Mesendoderm (in vitro differentiated cells): ENCODE results near the gene FKBP9.

Experiments used
- DNase-seq: peaks from one replicate; pipeline ENCODE4 v3.0.0; 2013
- H2AK5ac ChIP-seq: 2 replicates; pipeline ENCODE4 v1.6.1; 2013; ENCODE audit warnings: low read length, inconsistent platforms
- H2BK120ac ChIP-seq: 2 replicates; pipeline ENCODE4 v1.6.1; 2013; ENCODE audit warnings: low read depth, mild to moderate bottlenecking, low read length, moderate library complexity, mixed read lengths
- H2BK15ac ChIP-seq: replicated peaks from 2 replicates; pipeline ENCODE4 v1.6.1; 2013; ENCODE audit warnings: low read depth, mild to moderate bottlenecking, moderate library complexity
- H2BK5ac ChIP-seq: 2 replicates; pipeline ENCODE4 v1.6.1; 2013; ENCODE audit warnings: low read length, inconsistent platforms
- H3K18ac ChIP-seq: 2 replicates; pipeline ENCODE4 v1.6.1; 2013; ENCODE audit warnings: mild to moderate bottlenecking, low read length, mixed read lengths
- H3K23ac ChIP-seq: one replicate; pipeline ENCODE4 v1.6.1; 2013; ENCODE audit warnings: low read length
- H3K27ac ChIP-seq: 2 replicates; pipeline ENCODE4 v1.5.1; 2013; ENCODE audit warnings: low read depth, mild to moderate bottlenecking, inconsistent platforms, low read length, moderate library complexity
- H3K27me3 ChIP-seq: 2 replicates; pipeline ENCODE4 v1.6.1; 2013; ENCODE audit warnings: low read length, control low read depth, mild to moderate bottlenecking, inconsistent platforms; ENCODE audit not compliant: insufficient read depth, poor library complexity
- H3K36me3 ChIP-seq: 2 replicates; pipeline ENCODE4 v1.6.1; 2013; ENCODE audit warnings: low read length, inconsistent platforms; ENCODE audit not compliant: control insufficient read depth, insufficient read depth
- H3K4ac ChIP-seq: one replicate; pipeline ENCODE4 v1.6.1; 2013; ENCODE audit warnings: low read depth, mild to moderate bottlenecking, low read length, moderate library complexity
- H3K4me1 ChIP-seq: 2 replicates; pipeline ENCODE4 v1.6.1; 2013; ENCODE audit warnings: low read depth, low read length, inconsistent platforms; ENCODE audit not compliant: control insufficient read depth
- H3K4me2 ChIP-seq: 2 replicates; pipeline ENCODE4 v1.6.1; 2013; ENCODE audit warnings: low read length
- H3K4me3 ChIP-seq: 2 replicates; pipeline ENCODE4 v1.5.1; 2013; ENCODE audit warnings: mild to moderate bottlenecking, low read length
- H3K56ac ChIP-seq: one replicate; pipeline ENCODE4 v1.6.1; 2013; ENCODE audit warnings: low read length
- H3K79me1 ChIP-seq: 2 replicates; pipeline ENCODE4 v1.6.1; 2013; ENCODE audit warnings: low read length, inconsistent platforms
- H3K79me2 ChIP-seq: 2 replicates; pipeline ENCODE4 v1.6.1; 2013; ENCODE audit warnings: mild to moderate bottlenecking, low read length; ENCODE audit not compliant: control insufficient read depth, insufficient read depth
- H3K9ac ChIP-seq: 2 replicates; pipeline ENCODE4 v1.6.1; 2013; ENCODE audit warnings: low read length, inconsistent platforms
- H4K5ac ChIP-seq: one replicate; pipeline ENCODE4 v1.6.1; 2013; ENCODE audit warnings: low read length
- H4K8ac ChIP-seq: one replicate; pipeline ENCODE4 v1.6.1; 2013; ENCODE audit warnings: low read depth, mild to moderate bottlenecking, control low read depth, low read length, moderate library complexity
- WGBS: extraction: QIAGEN DNeasy Blood & Tissue Kit; methylation state at CpG from one replicate; pipeline ENCODE4 v1.1.7; 2013; ENCODE audit warnings: low lambda C conversion rate, missing lambda C conversion rate; ENCODE audit not compliant: insufficient coverage; ENCODE audit errors: extremely low coverage; 5-methylcytosine and 5-hydroxymethylcytosine counted together

FKBP9 gene

GRCh38 chr7:33038639-33039038 lies 81.4 kb downstream of the FKBP9 start:
- Histone ChIP-seq H3K27me3 (no peaks in the 10 kb centered on the region), H3K4ac (no peak overlapping the region), H3K79me2 (peaks cover 9% of the 10 kb centered on the region), H3K4me1 (no peaks in the 10 kb centered on the region), H3K18ac (no peak overlapping the region), H2BK5ac (no peak overlapping the region), H2BK15ac (no peak overlapping the region), H3K36me3 (no peaks in the 10 kb centered on the region), H2AK5ac (no peak overlapping the region), H3K4me3 (no peak overlapping the region), H3K4me2 (no peak overlapping the region), H4K8ac (no peak overlapping the region), H3K23ac (no peak overlapping the region), H2BK120ac (no peak overlapping the region), H3K9ac (no peak overlapping the region), H3K79me1 (peaks cover 6% of the 10 kb centered on the region), H4K5ac (no peak overlapping the region), H3K56ac (no peak overlapping the region), H3K27ac (no peak overlapping the region)
- no CpG with 5 or more reads among the region's 2 CpGs for WGBS
- no peak for DNase-seq

GRCh38 chr7:33039257-33039902 lies 82.1 kb downstream of the FKBP9 start:
- Histone ChIP-seq H2BK15ac (no peak overlapping the region), H2BK5ac (no peak overlapping the region), H3K9ac (no peak overlapping the region), H3K36me3 (no peaks in the 10 kb centered on the region), H3K18ac (no peak overlapping the region), H2AK5ac (no peak overlapping the region), H3K27me3 (no peaks in the 10 kb centered on the region), H3K4ac (no peak overlapping the region), H3K4me1 (no peaks in the 10 kb centered on the region), H4K5ac (no peak overlapping the region), H3K4me3 (no peak overlapping the region), H3K79me1 (peaks cover 6% of the 10 kb centered on the region), H3K79me2 (peaks cover 11% of the 10 kb centered on the region), H3K27ac (no peak overlapping the region), H2BK120ac (no peak overlapping the region), H3K4me2 (no peak overlapping the region), H3K56ac (no peak overlapping the region), H3K23ac (no peak overlapping the region), H4K8ac (no peak overlapping the region)
- WGBS = no CpG with 5 or more reads among the region's 5 CpGs
- no peak for DNase-seq

- Histone ChIP-seq H3K36me3 (no peaks in the 10 kb centered on the region), H3K79me2 (peaks cover 11% of the 10 kb centered on the region), H3K4ac (no peak overlapping the region), H3K4me2 (no peak overlapping the region), H3K27me3 (no peaks in the 10 kb centered on the region), H3K56ac (no peak overlapping the region), H2BK5ac (no peak overlapping the region), H2AK5ac (no peak overlapping the region), H3K27ac (no peak overlapping the region), H2BK15ac (no peak overlapping the region), H4K5ac (no peak overlapping the region), H4K8ac (no peak overlapping the region), H2BK120ac (no peak overlapping the region), H3K4me1 (no peaks in the 10 kb centered on the region), H3K18ac (no peak overlapping the region), H3K9ac (no peak overlapping the region), H3K79me1 (peaks cover 6% of the 10 kb centered on the region), H3K4me3 (no peak overlapping the region), H3K23ac (no peak overlapping the region)
- WGBS = no CpG with 5 or more reads among the region's 1 CpG
- DNase-seq = no peak
Observed at GRCh38 chr7:33039903-33040292, 82.7 kb downstream of the FKBP9 start.

DNA sequence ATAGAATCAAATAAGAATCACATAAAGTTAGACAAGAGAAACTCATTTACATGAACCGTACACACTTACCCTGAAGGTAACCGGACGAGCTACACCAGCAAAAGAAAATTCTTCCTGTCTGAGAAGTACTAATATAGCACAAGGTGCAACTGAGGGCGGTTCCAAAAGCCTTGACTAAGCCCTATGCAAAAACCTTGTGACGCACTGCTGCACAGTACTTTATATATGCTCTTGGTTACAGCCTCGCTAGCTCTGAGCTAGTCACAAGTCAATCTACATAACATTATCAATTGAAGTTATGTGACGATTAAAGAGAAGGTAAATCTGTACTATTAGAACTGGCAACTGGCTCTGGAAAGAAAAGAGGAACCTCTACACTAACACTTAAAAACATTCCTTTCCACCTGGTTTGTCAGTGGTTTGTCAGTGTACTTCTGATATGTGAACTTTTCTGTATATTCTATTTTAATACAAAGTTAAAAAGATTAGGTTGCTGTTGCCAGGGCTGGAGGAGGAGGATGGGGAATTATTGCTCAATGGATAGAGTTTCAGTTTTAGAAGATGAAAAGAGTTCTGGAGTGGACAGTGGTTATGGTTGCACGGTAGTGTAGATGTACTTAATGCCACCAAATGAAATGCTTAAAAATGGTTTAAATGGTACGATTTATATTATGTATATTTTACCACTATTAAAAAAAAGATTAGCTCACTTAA lies 83.7 kb downstream of the FKBP9 start:
- DNase-seq = no peak
- WGBS = no CpG with 5 or more reads among the region's 9 CpGs

DNA sequence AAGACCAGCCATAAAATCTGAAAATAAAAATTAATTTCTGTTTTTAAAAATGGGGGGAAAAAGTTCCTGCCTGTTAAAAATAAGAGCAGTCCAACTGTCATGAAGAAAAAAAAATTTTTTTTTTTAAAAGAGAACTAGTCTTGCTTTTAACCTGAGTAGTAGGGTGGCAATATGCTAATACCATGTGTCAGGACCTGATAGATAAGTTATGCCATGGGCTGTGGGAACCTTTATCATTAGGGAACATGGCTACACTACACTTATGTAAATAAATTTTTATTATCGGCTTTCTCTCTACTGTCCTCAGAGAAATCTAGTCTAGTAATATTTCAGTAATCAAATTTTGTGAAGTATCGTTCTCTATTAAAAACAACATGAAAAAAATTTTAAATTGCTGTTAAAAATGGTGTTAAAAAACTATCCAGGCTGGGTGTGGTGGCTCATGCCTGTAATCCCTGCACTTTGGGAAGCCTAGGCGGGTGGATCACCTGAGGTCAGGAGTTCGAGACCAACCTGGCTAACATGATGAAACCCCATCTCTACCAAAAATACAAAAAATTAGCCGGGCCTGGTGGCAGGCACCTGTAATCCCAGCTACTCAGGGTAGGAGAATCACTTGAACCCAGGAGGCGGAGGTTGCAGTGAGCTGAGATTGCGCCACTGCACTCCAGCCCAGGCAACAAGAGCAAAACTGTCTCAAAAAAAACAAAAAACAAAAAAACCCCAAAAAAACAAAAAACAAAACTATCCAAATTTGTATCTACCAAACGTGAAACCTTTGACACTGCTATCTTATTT lies 84.6 kb downstream of the FKBP9 start:
- DNase-seq = no peak
- peaks cover 15% of the 10 kb centered on the region for H3K79me2 ChIP-seq
- no peak overlapping the region for H3K18ac ChIP-seq
- H3K79me1 ChIP-seq = peaks cover 8% of the 10 kb centered on the region
- no peak overlapping the region for H2BK120ac ChIP-seq
- no peaks in the 10 kb centered on the region for H3K36me3 ChIP-seq
- no peak overlapping the region for H3K4me3 ChIP-seq
- WGBS = 100% methylated on average over 1 of the region's 8 CpGs
- no peak overlapping the region for H4K8ac ChIP-seq
- H2BK5ac ChIP-seq = no peak overlapping the region
- H2AK5ac ChIP-seq = no peak overlapping the region
- H3K56ac ChIP-seq = no peak overlapping the region
- H4K5ac ChIP-seq = no peak overlapping the region
- H3K4ac ChIP-seq = no peak overlapping the region
- no peak overlapping the region for H3K23ac ChIP-seq
- no peak overlapping the region for H3K4me2 ChIP-seq
- H3K9ac ChIP-seq = no peak overlapping the region
- H2BK15ac ChIP-seq = no peak overlapping the region
- no peaks in the 10 kb centered on the region for H3K27me3 ChIP-seq
- H3K27ac ChIP-seq = no peak overlapping the region
- H3K4me1 ChIP-seq = no peaks in the 10 kb centered on the region

More for the DNA sequence above, 83.7 kb downstream of the FKBP9 start:
- Histone ChIP-seq H3K4ac (no peak overlapping the region), H2BK15ac (no peak overlapping the region), H4K8ac (no peak overlapping the region), H3K79me1 (peaks cover 8% of the 10 kb centered on the region), H3K56ac (no peak overlapping the region), H3K4me1 (no peaks in the 10 kb centered on the region), H4K5ac (no peak overlapping the region), H2AK5ac (no peak overlapping the region), H3K4me3 (no peak overlapping the region), H3K23ac (no peak overlapping the region), H3K79me2 (peaks cover 14% of the 10 kb centered on the region), H2BK5ac (no peak overlapping the region), H2BK120ac (no peak overlapping the region), H3K4me2 (no peak overlapping the region), H3K27me3 (no peaks in the 10 kb centered on the region), H3K18ac (no peak overlapping the region), H3K36me3 (no peaks in the 10 kb centered on the region), H3K27ac (no peak overlapping the region), H3K9ac (no peak overlapping the region)
